Amygdala (tissue), 56 donors: ENCODE results near the gene TOMM20L.
A peak's percentile ranks its signal among the peaks of the same experiment; 100 is the strongest.

Experiments
- DNase-seq, 56 donors: peaks; one replicate each; lab custom pipeline; 2025; lab: John Stamatoyannopoulos, UW

TOMM20L gene

GRCh38 chr14:58426670-58427280, 31.0 kb downstream of the TOMM20L start:
- peak in 53 of 56 donors; percentile 10 to 84 (median 50) for DNase-seq

GRCh38 chr14:58427281-58428117, 31.8 kb downstream of the TOMM20L start, which contains the start of the genes KIAA0586 and TIMM9:
Gene KIAA0586, plus strand, starts transcription at chr14:58427719. Its CDS starts 546 bp downstream, at chr14:58428265.
Gene TIMM9, minus strand, starts transcription at chr14:58427531. Its CDS starts 15,586 bp downstream, at chr14:58411945.
- DNase-seq = peak; percentile 25 to 95 (median 86)

GRCh38 chr14:58428118-58428683, 32.5 kb downstream of the TOMM20L start:
- DNase-seq = peak in 4 of 56 donors; percentile 1 to 9 (median 6)

GRCh38 chr14:58430156-58430555, 34.4 kb downstream of the TOMM20L start:
- DNase-seq = no peak

GRCh38 chr14:58439476-58439875, 43.7 kb downstream of the TOMM20L start:
- DNase-seq = no peak

GRCh38 chr14:58444627-58445026, 48.9 kb downstream of the TOMM20L start:
- no peak for DNase-seq

- no peak for DNase-seq
Measured at GRCh38 chr14:58455593-58456265, 60.0 kb downstream of the TOMM20L start.
